ENCODE data around the gene TSGA10IP. TPM values are rescaled to one million over a fixed set of nuclear protein-coding genes. Genes with fewer than 3 reads are reported as not detected.

Gene TSGA10IP
- total and polyA plus RNA-seq, 10 donors = 0.06 to 0.24 (median 0.19) TPM; not detected in 6

DNA sequence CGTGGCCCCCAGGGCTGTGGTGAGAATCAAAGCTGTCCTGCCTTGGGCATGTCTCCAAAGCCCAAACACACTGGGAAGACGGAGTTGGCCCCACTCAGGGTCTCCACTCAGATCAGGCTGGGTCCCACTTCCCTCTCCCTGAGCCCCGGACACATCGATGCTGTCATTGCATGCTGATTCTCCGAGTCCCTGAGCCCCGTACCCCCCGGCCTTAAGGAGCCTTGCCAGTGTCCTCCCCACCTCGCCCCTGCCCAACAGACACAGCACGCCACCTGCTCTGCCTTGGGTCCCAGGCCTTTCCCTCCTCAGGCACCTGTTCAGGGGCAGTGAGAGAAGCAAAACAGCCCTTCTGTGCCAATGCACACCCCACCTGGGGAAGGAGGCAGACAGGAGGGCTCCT is 42.1 kb downstream of the TSGA10IP start:
- Histone ChIP-seq H3K4me3 (no peak overlapping the region), H3K4me1 (peaks cover 0 to 25% (median 12%) of the 10 kb centered on the region in 6 donors), H3K27ac (no peak overlapping the region), H3K36me3 (peaks cover 0 to 5% (median 0%) of the 10 kb centered on the region in 6 donors), H3K27me3 (replicated peaks in 1 of 7) (no peaks in the 10 kb centered on the region), H3K9me3 (no peaks in the 10 kb centered on the region)
- DNase-seq = no peak
- intact Hi-C loops (cut with DNase I; ENCODE audit: low total_unique reads) = loop anchor here (5.0 kb wide), 1 partner anchor 100 kb away; the partner anchor contains the start of gene FIBP
- WGBS, 5 donors = 85 to 92% (median 86%) methylated on average over 9 of the region's 9 CpGs
- TF ChIP-seq POLR2AphosphoS5 (IDR thresholded peaks at IDR 0.05) (no peak), POLR2A (IDR thresholded peaks at IDR 0.05) (no peak)
- TF ChIP-seq, protein P1, sequence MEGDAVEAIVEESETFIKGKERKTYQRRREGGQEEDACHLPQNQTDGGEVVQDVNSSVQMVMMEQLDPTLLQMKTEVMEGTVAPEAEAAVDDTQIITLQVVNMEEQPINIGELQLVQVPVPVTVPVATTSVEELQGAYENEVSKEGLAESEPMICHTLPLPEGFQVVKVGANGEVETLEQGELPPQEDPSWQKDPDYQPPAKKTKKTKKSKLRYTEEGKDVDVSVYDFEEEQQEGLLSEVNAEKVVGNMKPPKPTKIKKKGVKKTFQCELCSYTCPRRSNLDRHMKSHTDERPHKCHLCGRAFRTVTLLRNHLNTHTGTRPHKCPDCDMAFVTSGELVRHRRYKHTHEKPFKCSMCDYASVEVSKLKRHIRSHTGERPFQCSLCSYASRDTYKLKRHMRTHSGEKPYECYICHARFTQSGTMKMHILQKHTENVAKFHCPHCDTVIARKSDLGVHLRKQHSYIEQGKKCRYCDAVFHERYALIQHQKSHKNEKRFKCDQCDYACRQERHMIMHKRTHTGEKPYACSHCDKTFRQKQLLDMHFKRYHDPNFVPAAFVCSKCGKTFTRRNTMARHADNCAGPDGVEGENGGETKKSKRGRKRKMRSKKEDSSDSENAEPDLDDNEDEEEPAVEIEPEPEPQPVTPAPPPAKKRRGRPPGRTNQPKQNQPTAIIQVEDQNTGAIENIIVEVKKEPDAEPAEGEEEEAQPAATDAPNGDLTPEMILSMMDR (IDR thresholded peaks at IDR 0.05 in 8 of 11, conservative IDR thresholded peaks at IDR 0.05 in 3 of 11) = no peak

DNA sequence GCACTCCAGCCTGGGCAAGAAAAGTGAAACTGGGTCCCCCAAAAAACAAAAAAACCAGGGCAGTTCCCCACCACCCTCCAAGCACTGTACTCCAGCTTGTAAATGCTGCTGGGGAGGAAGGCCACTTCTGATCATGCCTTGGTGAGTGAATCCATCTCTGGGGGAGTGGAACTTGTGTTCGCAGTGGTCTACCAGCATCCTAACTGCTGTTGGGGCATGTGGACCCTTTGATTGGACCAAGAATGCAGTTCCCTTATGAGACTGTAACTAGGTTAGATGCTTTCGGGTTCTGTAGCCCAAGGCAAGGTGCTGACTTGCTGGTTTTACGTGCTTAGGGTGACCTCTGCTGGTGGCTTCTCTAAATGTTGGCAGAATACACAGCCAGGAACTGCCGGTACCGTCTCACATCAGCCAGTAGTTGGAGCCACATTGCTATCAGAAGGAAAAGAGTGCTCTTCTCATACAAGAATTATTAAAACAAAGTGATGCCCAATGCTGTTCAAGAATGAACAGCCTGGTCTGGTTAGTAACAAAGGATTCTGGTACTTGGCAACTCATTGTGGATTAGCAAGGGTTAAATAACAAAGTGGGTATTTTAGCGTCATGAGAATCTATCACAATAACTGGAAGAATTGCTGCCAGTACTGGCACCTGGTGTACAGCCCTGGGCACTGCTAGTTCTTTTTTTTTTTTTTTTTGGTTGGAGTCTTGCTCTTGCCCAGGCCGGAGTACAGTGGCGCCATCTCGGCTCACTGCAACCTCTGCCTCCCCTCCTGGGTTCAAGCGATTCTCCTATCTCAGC is 43.7 kb downstream of the TSGA10IP start:
- TF ChIP-seq POLR2A (IDR thresholded peaks at IDR 0.05) (no peak), POLR2AphosphoS5 (IDR thresholded peaks at IDR 0.05) (peak in 1 of 3 donors; percentile 83)
- TF ChIP-seq, protein P1 (IDR thresholded peaks at IDR 0.05 in 8 of 11, conservative IDR thresholded peaks at IDR 0.05 in 3 of 11) = peak; percentile 87 to 99 (median 98)
- H3K4me3 ChIP-seq = no peak overlapping the region
- peaks cover 0 to 14% (median 9%) of the 10 kb centered on the region in 6 donors for H3K4me1 ChIP-seq
- peaks cover 0 to 10% (median 0%) of the 10 kb centered on the region in 6 donors for H3K36me3 ChIP-seq
- intact Hi-C loops (cut with DNase I; ENCODE audit: low total_unique reads) = loop anchor here (5.0 kb wide), 1 partner anchor 102 kb away; the partner anchor contains the start of gene FIBP
- no peaks in the 10 kb centered on the region for H3K27me3 ChIP-seq (replicated peaks in 1 of 7)
- H3K27ac ChIP-seq = peak overlapping the region in 6 of 8 donors; percentile 4 to 54 (median 44)
- no peaks in the 10 kb centered on the region for H3K9me3 ChIP-seq
- peak; percentile 89 for DNase-seq
- whole genome bisulfite sequencing, 5 donors = 12 to 20% (median 16%) methylated on average over 10 of the region's 10 CpGs

DNA sequence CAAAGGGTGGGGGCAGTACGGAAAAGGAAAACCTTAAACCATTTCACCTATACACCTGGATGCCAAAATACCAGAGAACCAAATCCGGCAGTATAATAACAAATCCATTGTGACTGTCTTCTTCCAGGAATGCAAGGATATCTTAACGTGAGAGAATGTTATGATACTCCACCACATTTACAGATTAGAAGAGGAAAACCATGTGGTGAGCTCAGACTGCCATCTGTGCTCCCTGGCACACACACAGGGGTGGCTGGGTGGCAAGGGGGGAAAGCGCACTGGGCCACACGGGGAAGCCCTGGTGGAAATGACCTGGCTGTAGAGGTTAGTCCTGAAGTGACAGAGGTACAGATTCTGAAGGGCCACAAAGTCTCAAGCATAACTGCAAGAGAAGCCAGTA is 46.8 kb downstream of the TSGA10IP start:
- Histone ChIP-seq H3K9me3 (no peaks in the 10 kb centered on the region), H3K36me3 (peaks cover 0 to 33% (median 11%) of the 10 kb centered on the region in 6 donors), H3K27ac (no peak overlapping the region), H3K27me3 (replicated peaks in 1 of 7) (no peaks in the 10 kb centered on the region), H3K4me1 (peaks cover 0 to 14% (median 8%) of the 10 kb centered on the region in 6 donors), H3K4me3 (no peak overlapping the region)
- TF ChIP-seq POLR2A (IDR thresholded peaks at IDR 0.05) (no peak), POLR2AphosphoS5 (IDR thresholded peaks at IDR 0.05) (no peak)
- TF ChIP-seq, protein P1 (IDR thresholded peaks at IDR 0.05 in 8 of 11, conservative IDR thresholded peaks at IDR 0.05 in 3 of 11) = no peak
- intact Hi-C loops (cut with DNase I; ENCODE audit: low total_unique reads) = loop anchor here (10.0 kb wide), 1 partner anchor 277 kb away; the partner anchor contains the start of gene KAT5
- 90 to 93% (median 91%) methylated on average over 5 of the region's 5 CpGs for WGBS, 5 donors
- no peak for DNase-seq

DNA sequence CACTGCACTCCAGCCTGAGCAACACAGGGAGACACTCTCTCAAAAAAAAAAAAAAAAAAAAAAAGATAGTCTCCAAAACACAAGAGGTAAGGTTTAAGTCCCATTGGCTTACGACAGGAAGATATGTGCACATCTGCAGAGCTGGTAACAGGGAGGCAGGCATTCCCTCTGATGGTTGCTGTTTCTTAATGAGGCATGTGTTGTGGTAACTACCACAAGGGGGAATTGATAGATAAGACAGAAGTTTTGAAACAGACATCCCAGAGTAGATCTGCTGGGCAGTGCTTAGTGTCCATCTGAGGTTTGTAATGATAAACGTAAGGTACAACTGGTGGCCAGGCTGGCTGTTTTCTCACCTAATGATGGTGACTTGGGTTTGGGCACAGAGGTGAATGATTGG is 52.0 kb downstream of the TSGA10IP start:
- DNase-seq = no peak
- Histone ChIP-seq H3K27ac (no peak overlapping the region), H3K4me1 (peaks cover 4 to 31% (median 20%) of the 10 kb centered on the region in 6 donors), H3K9me3 (no peaks in the 10 kb centered on the region), H3K4me3 (no peak overlapping the region), H3K27me3 (replicated peaks in 1 of 7) (no peaks in the 10 kb centered on the region), H3K36me3 (peaks cover 0 to 63% (median 45%) of the 10 kb centered on the region in 6 donors)
- intact Hi-C loops (cut with DNase I; ENCODE audit: low total_unique reads) = loop anchor here (10.0 kb wide), 1 partner anchor 282 kb away; the partner anchor contains the start of gene KAT5
- TF ChIP-seq, protein P1 (IDR thresholded peaks at IDR 0.05 in 8 of 11, conservative IDR thresholded peaks at IDR 0.05 in 3 of 11) = no peak
- TF ChIP-seq POLR2AphosphoS5 (IDR thresholded peaks at IDR 0.05) = no peak
- TF ChIP-seq POLR2A (IDR thresholded peaks at IDR 0.05) = no peak
- 79 to 95% (median 83%) methylated on average over 2 of the region's 2 CpGs for WGBS, 5 donors
